Gastroesophageal sphincter (tissue), 4 donors: ENCODE data around the gene FBXW8. TPM values are rescaled to one million over a fixed set of nuclear protein-coding genes. Genes with fewer than 3 reads are reported as not detected.

Experiments used
- ATAC-seq: fragments of 150-250 bp; one replicate; pipeline ENCODE4 v1.9.1; 2016; ENCODE audit warnings: mild to moderate bottlenecking, moderate library complexity
- H3K27ac ChIP-seq, 4 donors: fragments of 200-600 bp; sonication (generic) in 3 of 4; 1 replicate in 3 of 4; 2 replicates in 1 of 4; pipeline ENCODE4 v1.5.1; 2016 to 2019
- H3K27me3 ChIP-seq: fragments of 200-600 bp; sonication (generic); one replicate; pipeline ENCODE4 v1.5.1; 2019
- H3K36me3 ChIP-seq, 2 donors: fragments of 200-600 bp; sonication (generic); one replicate each; pipeline ENCODE4 v1.5.1; 2019; ENCODE audit warnings: control low read depth in 1 of 2
- H3K4me1 ChIP-seq, 3 donors: fragments of 200-600 bp; sonication (generic); 1 replicate in 2 of 3; 2 replicates in 1 of 3; pipeline ENCODE4 v1.5.1; 2016 to 2019; ENCODE audit warnings: control low read depth in 2 of 3
- H3K4me3 ChIP-seq, 2 donors: fragments of 200-600 bp; sonication (generic); one replicate each; pipeline ENCODE4 v1.5.1; 2019; ENCODE audit warnings: mild to moderate bottlenecking in 1 of 2, moderate library complexity in 1 of 2
- H3K9me3 ChIP-seq, 3 donors: fragments of 200-600 bp; sonication (generic); one replicate each; pipeline ENCODE4 v1.5.1; 2017 to 2019; ENCODE audit warnings: control low read depth in 2 of 3
- EP300 ChIP-seq: sonication (generic); formaldehyde crosslinking; IDR thresholded peaks from one replicate; pipeline ENCODE4 v1.6.1; 2017; ENCODE audit warnings: antibody characterized with exemption, mild to moderate bottlenecking
- POLR2A ChIP-seq, 2 donors: fragments of 450-650 bp; IDR thresholded peaks; one replicate each; pipeline ENCODE4 v1.6.1; 2017; ENCODE audit warnings: antibody characterized with exemption in 2 of 2, mild to moderate bottlenecking in 2 of 2, moderate library complexity in 1 of 2
- POLR2AphosphoS5 ChIP-seq: sonication (generic); formaldehyde crosslinking; IDR thresholded peaks from one replicate; pipeline ENCODE4 v1.6.1; 2017; ENCODE audit warnings: antibody characterized with exemption
- WGBS, 2 donors: methylation state at CpG; one replicate each; pipeline ENCODE4 v1.1.5; 2018; ENCODE audit warnings: low coverage in 1 of 2; 5-methylcytosine and 5-hydroxymethylcytosine counted together
- total RNA-seq, 4 donors: library from RNA; depleted of rRNA; stranded (reverse); fragments of >200 nt; gene quantifications; one replicate each; pipeline ENCODE4 v1.1.0, GENCODE V29; 2016
- TF ChIP-seq, protein P1 (sequence below), 4 experiments: fragments of 200-600 bp in 2 of 4; fragments of 450-650 bp in 2 of 4; sonication (generic) in 1 of 4; IDR thresholded peaks; one replicate each; pipeline ENCODE4 v1.5.1; 2017 to 2019; ENCODE audit warnings: antibody characterized with exemption in 4 of 4, mild to moderate bottlenecking in 2 of 4, moderate library complexity in 2 of 4

The FBXW8 gene
- total RNA-seq, 4 donors from 2014 or later: 10.1 to 17.9 (median 13.7) TPM

DNA sequence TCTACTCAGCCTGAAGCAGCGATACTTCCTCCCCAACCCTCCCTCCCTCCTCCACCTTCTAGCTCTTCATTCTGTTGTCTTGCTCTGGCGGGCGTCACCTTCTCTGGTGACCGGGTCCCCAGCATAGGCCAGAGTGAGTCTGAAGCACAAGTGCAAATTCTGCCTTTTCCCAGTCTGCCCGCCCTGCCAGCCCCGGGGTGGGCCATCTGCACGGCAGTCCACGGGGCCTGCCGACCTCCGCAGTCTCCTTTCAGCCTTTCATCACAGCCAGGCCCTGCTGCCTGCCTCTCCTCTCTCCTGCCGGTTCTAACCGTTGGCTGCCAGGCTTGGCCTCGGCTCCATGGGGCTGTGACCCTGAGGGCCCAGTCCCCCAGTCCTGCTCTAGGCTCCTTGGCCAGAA is 129.7 kb downstream of the FBXW8 start:
- no peak overlapping the region for H3K27ac ChIP-seq
- no peak for TF ChIP-seq POLR2AphosphoS5
- TF ChIP-seq, protein P1, sequence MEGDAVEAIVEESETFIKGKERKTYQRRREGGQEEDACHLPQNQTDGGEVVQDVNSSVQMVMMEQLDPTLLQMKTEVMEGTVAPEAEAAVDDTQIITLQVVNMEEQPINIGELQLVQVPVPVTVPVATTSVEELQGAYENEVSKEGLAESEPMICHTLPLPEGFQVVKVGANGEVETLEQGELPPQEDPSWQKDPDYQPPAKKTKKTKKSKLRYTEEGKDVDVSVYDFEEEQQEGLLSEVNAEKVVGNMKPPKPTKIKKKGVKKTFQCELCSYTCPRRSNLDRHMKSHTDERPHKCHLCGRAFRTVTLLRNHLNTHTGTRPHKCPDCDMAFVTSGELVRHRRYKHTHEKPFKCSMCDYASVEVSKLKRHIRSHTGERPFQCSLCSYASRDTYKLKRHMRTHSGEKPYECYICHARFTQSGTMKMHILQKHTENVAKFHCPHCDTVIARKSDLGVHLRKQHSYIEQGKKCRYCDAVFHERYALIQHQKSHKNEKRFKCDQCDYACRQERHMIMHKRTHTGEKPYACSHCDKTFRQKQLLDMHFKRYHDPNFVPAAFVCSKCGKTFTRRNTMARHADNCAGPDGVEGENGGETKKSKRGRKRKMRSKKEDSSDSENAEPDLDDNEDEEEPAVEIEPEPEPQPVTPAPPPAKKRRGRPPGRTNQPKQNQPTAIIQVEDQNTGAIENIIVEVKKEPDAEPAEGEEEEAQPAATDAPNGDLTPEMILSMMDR (IDR thresholded peaks at IDR 0.05): no peak
- no peak overlapping the region for H3K4me3 ChIP-seq
- no peaks in the 10 kb centered on the region for H3K4me1 ChIP-seq
- 57 to 76% methylated on average over 3 to 8 of the region's 13 CpGs for WGBS, 2 donors
- no peak for ATAC-seq
- no peaks in the 10 kb centered on the region for H3K9me3 ChIP-seq
- H3K36me3 ChIP-seq: no peaks in the 10 kb centered on the region
- H3K27me3 ChIP-seq: peaks cover 45% of the 10 kb centered on the region

DNA sequence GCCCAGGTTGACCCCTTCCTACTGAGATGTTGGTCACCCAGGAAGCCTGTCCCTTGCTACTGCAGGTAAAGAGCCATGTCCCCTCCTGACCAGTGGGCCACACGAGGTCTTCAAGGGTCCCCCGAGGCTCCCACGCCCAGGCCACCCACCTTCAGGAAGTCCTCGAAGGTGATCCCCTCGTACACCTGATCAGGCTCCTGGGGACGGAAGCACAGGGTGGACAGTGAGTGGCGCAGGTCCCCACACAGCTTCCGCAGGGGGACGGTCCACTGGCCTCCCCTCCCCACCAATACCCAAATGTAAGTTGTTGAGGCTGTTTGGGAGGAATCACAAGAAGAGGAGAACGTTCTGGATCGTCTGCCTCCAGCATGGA is 131.0 kb downstream of the FBXW8 start:
- WGBS, 2 donors: no CpG with 5 or more reads among the region's 11 CpGs
- no peaks in the 10 kb centered on the region for H3K36me3 ChIP-seq
- no peak for ATAC-seq
- H3K4me3 ChIP-seq: no peak overlapping the region
- H3K27me3 ChIP-seq: peaks cover 32% of the 10 kb centered on the region
- TF ChIP-seq, protein P1 (IDR thresholded peaks at IDR 0.05): no peak
- no peak for TF ChIP-seq POLR2A (IDR thresholded peaks at IDR 0.05)
- TF ChIP-seq POLR2AphosphoS5: no peak
- TF ChIP-seq EP300: no peak
- H3K4me1 ChIP-seq: no peaks in the 10 kb centered on the region
- no peaks in the 10 kb centered on the region for H3K9me3 ChIP-seq
- no peak overlapping the region for H3K27ac ChIP-seq

DNA sequence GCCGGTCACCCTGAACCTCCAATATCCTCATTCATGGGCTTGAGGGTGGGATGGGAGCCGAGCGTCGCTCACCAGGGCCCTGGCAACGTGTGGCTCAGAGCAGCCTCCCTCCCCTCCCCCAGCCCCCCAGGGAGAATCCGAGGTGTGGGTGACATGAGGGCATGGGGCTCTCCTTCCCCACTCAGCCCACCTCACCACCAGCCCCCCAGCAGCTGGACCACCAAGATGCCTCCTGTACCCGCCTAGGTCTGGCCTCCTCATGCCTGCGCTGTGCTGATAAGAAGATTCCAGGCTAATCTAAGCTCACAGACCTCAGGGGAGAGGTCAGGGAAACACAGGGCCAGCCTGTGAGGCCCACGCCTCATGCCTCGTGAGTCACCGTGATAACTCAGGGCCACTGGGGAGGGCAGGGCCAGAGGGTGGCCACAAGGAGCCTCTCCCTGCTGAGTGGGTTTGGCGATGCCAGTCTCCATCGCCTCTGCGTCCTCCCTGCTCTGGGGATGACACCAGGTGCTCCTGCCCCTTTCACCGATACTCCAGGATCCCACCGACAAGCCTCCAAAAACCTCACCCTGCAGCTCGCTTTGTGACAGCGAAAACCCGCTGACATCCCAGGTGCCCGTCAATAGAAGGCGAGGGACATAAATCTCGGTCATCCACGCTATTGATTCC is 131.6 kb downstream of the FBXW8 start:
- no peaks in the 10 kb centered on the region for H3K36me3 ChIP-seq
- no peak overlapping the region for H3K27ac ChIP-seq
- 85% methylated on average over 4 of the region's 23 CpGs; no CpG with 5 or more reads in 1 of the 2 donors for WGBS, 2 donors
- TF ChIP-seq POLR2AphosphoS5 (no peak), EP300 (no peak), POLR2A (IDR thresholded peaks at IDR 0.05) (no peak)
- TF ChIP-seq, protein P1 (IDR thresholded peaks at IDR 0.05): no peak
- H3K9me3 ChIP-seq: no peaks in the 10 kb centered on the region
- no peak overlapping the region for H3K4me3 ChIP-seq
- H3K4me1 ChIP-seq: no peaks in the 10 kb centered on the region
- no peak for ATAC-seq
- H3K27me3 ChIP-seq: peaks cover 27% of the 10 kb centered on the region

DNA sequence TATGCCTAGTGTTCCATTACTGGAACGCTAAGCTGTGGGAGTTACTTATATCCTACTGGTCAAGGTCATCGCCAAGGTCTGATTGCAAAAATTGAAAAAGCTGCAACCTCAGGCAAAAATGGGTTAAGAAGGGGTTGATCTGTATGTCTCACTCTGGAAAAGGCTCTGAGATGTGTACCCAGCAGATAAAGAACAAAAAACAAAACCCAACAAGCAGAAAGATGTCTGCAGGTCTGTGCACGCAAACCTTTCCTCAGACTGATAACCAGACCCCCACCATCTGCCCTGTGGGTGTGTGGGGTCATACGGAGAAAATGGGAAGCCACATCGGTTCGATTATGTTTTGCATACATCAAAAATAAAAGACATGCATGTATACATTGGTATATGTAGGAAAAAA is 132.1 kb downstream of the FBXW8 start:
- Histone ChIP-seq H3K4me1 (peaks cover 0 to 2% (median 0%) of the 10 kb centered on the region in 3 donors), H3K27me3 (peaks cover 21% of the 10 kb centered on the region), H3K27ac (no peak overlapping the region), H3K4me3 (no peak overlapping the region), H3K9me3 (no peaks in the 10 kb centered on the region), H3K36me3 (no peaks in the 10 kb centered on the region)
- WGBS, 2 donors: 71 to 77% methylated on average over 4 to 6 of the region's 6 CpGs
- TF ChIP-seq, protein P1 (IDR thresholded peaks at IDR 0.05): no peak
- TF ChIP-seq POLR2A (IDR thresholded peaks at IDR 0.05) (no peak), EP300 (no peak), POLR2AphosphoS5 (no peak)
- ATAC-seq: no peak

DNA sequence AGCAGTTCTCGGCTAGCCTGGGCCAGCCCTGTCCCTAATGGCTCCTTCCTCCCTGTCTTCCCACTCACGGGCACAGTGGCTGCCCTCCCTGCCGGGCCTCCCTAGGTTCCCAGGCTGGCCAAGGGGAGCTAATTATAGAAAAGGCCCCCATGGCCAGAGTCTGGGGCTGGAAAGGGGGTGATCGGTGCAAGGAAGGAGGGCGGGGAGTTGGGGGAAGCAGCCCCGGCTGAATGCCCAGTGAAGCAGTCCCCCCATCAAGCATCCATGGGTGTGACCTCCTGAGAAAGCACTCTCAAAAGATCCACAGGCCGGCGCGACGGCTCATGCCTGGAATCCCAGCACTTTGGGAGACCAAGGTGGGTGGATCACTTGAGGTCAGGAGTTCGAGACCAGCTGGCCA is 133.6 kb downstream of the FBXW8 start:
- Histone ChIP-seq H3K4me3 (no peak overlapping the region), H3K27me3 (peaks cover 8% of the 10 kb centered on the region), H3K27ac (no peak overlapping the region), H3K4me1 (peaks cover 0 to 16% (median 7%) of the 10 kb centered on the region in 3 donors), H3K36me3 (no peaks in the 10 kb centered on the region), H3K9me3 (no peaks in the 10 kb centered on the region)
- TF ChIP-seq, protein P1 (IDR thresholded peaks at IDR 0.05): no peak
- TF ChIP-seq POLR2A (IDR thresholded peaks at IDR 0.05): no peak
- no peak for TF ChIP-seq POLR2AphosphoS5
- TF ChIP-seq EP300: no peak
- ATAC-seq: no peak
- 65 to 90% methylated on average over 4 to 6 of the region's 11 CpGs for WGBS, 2 donors
